Stimulated activated CD8-positive, alpha-beta memory T cell treated with anti-CD3 and anti-CD28 coated beads, Interleukin-7, amount 100 ng/mL, for 1 hour (primary cell): Measurements from ENCODE around the gene RNU1-1.
"Not testable (repeated sequence)": the region's sequence is repeated elsewhere in the genome, so short reads cannot be mapped to it uniquely, and the experiment has no call there.

ENCODE experiments used
- DNase-seq, 2 donors: peaks; one replicate each; pipeline ENCODE4 v3.0.0-alpha.2; 2020; ENCODE audit warnings: low read depth in 2 of 2

The RNU1-1 gene

DNA sequence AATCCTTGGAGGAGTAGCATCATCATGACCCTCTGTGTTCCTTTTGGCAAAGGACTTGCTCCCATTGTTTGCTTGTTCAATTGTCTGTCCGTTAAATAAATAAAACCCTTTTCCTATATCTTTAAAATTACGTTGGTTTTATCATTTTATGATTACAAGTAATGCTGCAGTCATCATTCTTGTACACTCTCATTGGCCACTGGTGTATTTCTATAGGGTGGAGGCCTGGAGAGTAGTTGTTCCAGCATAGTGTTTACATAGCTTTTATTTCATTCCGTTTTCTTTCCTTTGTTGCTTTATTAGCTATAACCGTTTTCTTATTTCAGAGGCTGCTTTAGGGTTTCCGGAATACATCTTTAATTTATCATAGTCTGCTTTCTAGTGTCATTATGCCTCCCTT lies 7.6 kb upstream of the RNU1-1 start:
- DNase-seq = not testable (repeated sequence)

DNA sequence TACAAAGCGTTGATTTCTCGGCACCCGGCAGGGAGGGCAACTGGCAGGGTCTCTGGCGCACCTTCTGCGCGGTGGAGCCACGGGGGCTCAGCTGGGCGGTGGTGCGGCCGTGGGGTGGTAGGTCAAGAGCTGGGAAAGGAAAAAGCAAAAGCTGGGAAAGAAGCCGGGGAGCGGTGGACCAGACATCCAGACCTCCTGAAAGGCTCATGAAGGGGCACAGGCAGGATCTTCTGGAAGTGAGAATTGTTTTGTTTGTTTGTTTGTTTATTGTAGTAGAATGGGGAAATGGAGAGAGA lies 7.2 kb upstream of the RNU1-1 start:
- no peak for DNase-seq

DNA sequence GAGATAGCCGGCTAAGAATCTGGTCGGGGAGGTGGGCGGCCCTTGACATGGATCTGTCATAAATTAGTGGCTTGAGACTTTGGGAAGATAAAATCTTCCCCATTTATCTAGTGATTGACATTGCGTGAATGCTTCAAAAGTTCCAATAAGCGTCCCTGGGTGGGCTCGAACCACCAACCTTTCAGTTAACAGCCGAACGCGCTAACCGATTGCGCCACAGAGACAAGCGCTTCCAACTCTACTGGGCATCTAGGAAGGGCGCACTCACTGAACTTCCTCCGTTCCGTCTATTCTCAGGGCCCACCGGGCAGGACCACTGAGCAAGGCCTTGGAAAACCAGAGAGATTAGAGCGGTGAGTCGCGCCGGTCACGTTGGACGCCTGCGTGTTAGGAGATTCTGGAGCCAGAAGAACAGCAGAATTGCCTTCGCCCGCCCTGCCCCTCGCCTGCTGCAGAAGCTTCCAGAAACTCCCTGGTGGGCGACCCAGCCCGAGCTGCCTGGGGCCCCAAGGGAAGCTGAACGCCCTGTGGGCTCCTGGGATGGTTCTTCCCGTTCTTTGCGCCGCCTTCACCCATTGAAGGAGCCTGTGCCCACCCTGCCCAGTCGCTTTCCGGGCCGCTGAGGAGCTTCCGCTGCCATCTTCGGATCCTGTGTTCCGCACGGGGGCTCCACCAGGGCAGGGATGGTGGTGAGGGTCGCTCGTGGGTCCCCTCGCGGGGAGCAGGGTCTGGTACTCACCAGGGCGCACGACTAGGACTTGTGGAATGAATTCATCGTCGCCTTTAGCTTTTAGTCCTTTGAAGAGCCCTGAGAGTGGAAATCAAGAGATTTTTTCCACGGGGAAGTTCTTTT lies 6.6 kb upstream of the RNU1-1 start:
- DNase-seq = not testable (repeated sequence)

DNA sequence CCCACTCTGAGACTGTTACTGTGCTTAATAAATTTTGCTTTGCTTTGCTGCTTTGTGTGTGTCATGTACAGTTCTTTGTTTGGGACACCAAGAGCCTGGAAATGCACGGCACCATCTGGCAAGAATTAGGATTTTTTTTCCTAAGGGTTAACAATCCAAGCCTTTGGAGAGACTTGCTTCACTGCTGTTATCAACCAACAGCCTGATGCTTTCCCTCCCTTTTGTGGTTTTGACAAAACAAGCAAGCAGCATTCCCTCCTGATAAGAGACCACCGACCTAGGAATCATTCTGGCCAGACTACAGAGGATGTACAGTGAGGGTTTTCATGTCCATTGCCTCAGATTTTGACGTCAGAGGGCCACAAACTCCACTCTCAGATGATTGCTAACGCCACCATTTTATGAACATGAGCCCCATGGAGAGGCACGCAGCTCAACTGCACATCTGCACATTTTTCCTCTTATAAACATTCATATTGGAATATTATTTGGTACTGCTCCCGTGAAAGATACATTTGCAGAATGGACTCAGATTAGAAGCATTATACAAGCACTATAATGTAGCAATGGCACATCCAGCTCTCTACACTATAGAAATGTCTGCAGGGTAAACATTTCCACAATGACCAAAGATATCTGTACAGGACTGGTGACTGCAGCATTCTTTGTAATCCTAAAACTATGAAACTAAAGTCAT lies 5.3 kb upstream of the RNU1-1 start:
- DNase-seq = not testable (repeated sequence)

DNA sequence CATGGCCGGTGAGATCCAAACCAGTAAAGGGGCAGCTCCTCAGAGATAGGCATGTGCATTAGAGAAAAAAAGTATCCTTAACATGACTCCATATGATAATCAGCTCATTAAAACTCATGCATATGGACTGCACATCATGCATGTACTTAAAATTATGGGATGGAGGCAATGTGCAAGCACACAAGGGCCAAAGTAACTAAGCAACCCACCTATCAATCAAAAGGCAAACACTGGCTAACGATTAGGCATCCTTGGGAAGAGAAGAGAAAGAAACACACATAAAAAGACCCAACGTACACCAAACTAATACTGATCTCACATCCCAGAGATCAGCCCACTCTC lies 4.8 kb upstream of the RNU1-1 start:
- DNase-seq = not testable (repeated sequence)

DNA sequence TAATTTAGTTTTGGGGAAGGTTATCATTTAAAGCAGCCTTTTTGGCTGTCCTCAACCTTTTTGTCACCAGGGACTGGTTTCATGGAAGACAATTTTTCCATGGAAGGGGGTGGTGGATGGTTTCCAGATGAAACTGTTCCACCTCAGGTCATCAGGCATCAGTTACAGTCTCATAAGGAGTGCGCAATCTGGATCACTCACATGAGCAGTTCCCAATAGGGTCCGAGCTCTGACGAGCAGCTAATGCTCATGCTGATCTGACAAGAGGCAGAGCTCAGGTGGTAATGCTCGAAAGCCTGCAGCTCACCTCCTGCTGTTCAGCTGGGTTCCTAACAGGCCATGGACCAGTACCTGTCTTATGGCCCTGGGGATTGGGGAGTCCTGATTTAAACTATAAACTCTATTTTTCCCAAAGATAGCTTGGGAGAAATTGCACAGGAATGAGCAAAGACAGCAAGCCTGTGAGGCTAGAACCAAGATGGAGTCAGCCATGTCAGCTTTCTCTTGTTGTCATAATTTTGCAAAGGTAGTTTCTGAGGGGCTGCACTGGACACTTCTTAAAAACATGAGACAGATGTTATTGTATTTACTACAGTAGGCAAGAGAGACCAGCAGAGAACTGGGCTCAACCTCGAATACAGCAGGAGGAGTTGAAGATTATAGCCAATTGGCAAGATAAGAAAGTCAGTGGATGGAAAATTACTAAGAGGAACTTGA lies 2.8 kb upstream of the RNU1-1 start:
- DNase-seq = not testable (repeated sequence)

DNA sequence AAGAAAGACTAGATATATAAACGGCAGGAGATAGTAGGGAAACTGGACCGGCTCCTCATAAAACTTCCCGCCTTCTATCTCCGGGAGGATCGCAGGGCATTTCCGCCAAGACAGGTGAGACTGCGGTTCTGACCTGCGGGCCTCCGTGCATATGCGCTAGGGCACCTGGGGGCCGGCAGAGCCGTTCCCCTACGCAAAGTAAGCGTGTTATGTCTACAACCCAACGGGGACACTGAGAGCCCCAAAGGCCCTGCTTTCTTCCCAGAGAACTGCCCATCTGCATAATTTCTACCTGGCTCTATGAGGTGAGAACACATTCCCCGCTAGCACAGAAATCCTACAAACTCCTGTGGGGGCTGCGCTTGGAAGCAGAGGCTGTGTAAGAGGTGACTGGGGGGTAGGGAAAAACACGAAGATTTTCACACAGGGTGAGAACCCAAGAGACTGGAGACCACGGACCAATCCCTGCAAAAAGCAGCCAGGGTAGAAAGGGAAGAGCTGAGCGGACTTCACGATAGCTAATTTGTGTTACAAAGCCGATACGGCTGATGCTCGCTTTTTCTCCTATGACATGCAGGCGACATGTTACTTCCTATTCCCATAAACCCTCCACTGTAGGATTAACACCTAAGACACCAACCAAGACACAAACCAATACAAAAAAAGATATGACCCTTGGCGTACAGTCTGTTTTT lies 526 bp downstream of the RNU1-1 start:
- peak in 1 of 2 donors; percentile 12 for DNase-seq

DNA sequence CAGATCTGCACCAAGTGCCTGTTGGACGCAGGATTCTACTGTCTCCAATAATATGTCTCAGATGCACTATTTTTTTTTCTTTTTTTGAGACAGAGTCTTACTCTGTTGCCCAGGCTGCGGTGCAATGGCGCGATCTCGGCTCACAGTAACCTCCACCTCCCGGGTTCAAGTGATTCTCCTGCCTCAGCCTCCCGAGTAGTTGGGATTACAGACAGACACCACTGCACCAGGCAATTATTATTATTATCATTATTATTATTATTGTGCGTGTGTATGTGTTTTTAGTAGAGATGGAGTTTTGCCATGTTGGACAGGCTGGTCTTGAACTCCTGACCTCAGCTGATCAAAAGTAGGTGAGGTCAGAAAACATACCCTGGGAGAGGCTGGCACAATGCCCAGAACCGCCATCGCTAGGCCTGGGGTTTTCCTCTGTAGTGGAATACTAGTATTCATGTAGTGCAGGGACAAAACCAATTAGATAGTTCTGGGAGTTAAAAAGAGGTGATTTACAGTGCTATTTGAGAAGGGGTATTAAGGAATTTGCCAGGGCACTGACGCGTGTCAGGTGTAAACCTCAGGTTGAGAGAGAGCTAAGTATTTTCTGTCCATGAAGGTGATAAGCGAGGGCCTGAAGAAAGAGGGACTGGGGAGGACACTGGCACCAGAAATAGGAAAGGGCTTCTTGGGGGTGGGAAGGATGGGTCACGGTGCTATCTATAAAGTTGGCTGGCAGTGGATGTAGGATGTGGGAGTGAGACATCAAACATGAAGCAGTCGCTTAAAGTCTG lies 1.3 kb downstream of the RNU1-1 start:
- DNase-seq = not testable (repeated sequence)

DNA sequence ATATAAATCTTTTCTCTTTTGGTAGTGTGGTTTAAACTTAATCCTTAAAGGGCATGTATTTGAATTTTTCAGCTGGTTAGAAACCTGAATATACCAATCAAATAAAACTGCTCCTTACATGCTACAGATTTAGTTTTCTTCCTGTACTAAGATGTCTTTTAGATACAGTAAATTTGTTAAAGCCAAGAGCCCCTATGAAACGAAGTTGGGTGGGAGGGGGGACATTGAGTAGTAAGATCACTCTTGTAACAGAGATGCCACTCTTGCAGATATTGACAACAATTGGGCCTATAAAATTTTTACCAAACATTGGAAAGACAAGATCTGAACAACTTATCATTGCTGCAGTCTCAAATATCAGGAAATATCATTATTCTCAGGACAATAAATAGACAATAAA lies 2.2 kb downstream of the RNU1-1 start:
- not testable (repeated sequence) for DNase-seq

DNA sequence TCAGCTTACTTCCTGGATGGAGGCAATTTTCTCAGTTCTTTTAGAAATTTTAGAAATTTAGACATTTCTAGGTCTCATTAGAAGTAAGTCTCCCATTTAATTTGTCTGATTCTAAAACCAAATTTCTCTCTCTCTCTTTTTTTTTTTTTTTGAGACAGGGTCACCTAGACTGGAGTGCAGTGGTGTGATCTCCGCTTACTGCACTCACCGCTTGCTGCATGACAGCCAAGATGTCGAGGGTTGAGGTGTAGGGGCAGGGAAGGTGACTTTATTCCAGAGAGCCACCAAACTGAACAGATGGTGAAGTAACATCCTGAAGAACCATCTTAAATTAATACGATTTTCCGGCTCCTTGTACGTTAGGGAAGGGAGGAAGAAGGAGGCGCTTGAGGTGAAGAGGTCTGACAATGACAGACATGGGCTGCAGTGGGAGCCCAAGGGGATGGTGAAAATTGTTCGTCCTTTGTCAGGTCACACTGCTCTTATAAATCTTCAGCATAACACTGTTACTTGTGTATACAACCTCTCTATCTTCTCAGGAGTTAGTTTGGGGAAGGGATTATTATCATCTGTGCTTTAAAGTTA lies 5.1 kb downstream of the RNU1-1 start:
- DNase-seq = not testable (repeated sequence)

DNA sequence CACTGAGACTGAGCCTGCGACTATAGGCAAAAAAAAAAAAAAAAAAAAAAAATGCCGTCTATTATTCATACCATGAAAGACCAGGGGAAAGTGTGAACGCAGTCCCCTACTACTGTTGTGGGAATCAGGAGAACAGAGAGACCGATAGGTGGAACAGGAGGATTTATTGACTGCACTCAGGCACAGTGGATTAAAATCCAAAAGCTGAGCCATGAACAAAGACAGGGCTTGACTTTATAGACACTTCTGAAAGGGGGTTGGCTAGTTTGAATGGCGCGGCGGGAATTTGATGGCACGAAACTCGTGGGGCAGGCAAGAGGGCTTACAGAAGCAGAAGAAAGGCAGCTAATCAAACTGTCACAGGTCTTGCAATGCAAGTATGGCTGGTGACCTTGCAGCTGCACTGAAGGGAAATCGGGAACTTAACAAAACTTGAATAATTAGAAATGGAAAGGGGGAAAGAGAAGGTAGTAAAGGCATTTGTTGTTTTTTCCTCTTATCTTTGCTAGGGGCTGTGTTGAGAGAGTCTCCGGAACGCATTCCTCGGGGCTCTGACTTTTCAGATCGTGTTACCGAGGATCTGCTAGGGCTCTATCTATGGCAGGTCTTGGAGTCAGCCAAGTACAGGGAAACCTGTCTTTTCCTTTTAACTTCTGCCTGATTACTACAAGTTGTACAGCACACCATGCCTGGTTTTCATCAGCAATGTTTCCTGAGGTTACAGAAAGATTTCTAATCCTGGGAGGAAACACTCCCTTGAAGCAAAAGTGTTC lies 7.5 kb downstream of the RNU1-1 start:
- not testable (repeated sequence) for DNase-seq

DNA sequence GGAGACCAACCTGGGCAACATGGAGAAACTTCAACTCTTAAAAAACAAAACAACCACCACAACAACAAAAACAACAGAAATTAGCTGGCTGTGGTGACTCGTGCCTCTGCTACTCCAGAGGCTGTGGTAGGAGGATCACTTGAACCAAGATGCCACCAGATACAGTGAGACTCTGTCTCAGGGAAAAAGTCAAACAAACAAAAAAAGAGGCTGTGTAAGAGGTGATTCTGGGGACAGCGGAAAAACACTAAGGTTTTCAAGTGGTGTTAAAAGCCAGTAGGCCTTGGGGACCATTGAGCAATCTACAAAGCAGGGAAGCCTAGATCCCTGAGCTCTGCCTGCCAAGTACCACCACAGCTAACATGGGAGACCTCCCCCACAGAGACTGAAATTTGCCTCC lies 8.2 kb downstream of the RNU1-1 start:
- DNase-seq = not testable (repeated sequence)

DNA sequence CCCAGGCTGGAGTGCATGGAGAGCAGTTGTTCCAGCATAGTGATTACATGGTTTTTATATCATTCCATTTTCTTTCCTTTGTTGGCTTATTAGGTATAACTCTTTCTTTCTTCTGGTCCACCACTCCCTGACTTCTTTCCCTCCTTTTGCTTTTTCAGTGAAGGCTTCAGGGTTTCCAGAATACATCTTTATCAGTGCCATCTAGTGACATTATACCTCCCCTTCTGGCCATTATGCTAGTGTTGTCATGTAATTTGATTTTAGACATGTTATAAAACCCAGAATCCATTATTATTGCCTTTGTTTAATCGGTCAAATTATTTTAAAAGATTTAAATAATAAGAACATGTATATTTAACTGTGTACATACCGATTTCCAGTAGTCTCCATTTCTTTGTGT lies 10.6 kb downstream of the RNU1-1 start:
- no peak for DNase-seq

DNA sequence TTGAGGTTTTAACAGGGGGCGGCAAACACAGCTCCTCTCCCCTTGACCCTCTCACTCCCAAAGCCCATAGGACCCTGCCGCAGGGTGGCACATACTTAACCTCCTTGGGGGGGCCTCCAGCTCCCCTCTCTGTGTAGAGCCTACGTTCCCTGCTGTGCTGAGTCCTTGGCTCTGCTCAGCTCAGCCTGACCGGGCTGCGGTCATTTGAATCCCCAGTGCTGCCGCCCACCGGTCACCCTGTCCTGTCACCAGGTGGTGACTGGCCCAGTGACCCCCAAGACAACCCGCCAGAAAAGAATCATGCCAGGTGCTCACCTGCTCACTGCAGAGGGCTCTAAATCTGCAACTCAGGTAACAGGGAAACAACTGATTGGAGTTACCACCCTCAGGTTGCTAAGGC lies 12.6 kb downstream of the RNU1-1 start:
- not testable (repeated sequence) for DNase-seq

DNA sequence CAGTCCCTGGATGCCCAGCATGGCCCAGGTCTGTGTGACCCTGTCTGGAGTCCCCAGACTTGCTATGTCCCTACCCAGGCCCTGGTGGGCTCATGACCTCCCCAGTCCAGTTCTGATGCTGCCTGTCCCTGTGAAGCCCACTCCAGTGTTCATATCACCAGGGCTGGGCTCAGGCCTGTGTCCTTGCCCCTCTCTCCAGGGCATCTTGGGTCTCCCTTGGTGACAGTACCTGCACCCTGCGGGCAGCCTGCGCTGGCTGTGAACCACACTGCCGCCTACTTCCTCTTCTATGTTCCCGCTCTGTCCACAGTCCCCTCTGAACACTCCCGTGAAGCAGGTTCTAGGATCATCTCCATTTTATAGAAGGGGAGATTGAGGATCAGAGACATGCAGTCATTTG lies 13.1 kb downstream of the RNU1-1 start:
- DNase-seq = not testable (repeated sequence)

DNA sequence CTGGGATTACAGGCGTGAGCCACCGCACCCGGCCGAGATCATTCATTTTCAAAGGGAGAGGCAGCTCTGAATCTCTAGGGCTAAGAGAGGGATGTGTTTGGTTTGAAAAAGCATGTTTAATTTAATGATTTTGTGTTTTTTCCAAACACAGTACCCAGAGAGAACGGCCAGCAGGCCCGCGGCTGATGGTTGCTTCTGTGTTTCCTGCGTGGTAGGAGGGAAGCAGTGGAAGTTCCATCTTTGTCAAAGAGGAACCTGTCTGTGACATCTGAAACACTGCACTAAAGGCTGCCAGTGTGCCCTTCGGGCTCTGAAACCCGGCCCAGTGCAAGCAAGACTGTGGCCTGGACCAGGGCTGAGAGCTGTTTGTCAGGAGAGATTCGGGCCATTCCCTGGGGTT lies 13.6 kb downstream of the RNU1-1 start:
- not testable (repeated sequence) for DNase-seq

DNA sequence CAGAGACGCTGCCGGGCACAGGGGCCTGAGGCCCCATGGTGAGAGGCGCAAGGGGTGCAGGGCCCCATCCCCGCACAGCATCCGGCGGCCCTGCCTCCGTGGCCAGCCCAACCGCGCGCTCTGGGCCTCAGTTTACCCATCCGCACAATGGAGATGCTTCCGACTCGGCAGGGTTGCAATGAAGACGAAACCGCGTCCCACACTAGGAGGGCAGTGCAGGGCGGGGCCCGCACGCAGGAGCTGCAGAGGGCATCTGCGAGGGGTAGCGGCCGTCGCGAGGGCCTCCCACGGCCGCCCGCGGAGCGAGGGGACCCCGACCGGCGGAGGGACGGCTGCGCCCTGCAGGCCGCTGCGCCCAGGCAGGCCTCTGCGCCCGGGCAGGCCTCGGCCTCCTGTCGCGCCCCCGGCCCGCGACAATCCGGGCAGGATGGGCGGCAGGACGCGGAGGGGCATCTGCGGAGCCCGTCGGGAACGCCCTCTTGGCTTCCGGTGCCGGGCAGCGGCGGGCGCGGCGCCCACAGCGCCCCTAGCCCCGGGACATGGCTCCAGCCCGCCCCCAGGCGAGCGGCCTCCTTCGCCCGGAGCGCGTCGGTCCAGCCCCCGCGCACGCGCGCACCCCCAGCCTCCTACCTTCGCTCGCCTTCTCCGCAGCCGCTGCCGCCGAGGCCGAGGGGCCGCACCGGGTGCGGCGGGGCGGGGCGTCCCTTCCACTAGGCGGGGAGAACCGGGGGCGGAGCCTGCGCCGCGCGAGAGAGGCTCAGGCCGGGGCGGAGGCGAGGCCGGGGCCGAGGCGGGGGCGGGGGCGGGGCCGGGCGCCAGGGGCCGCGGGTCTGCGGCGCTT lies 15.3 kb downstream of the RNU1-1 start:
- peak; percentile 69 to 73 for DNase-seq

DNA sequence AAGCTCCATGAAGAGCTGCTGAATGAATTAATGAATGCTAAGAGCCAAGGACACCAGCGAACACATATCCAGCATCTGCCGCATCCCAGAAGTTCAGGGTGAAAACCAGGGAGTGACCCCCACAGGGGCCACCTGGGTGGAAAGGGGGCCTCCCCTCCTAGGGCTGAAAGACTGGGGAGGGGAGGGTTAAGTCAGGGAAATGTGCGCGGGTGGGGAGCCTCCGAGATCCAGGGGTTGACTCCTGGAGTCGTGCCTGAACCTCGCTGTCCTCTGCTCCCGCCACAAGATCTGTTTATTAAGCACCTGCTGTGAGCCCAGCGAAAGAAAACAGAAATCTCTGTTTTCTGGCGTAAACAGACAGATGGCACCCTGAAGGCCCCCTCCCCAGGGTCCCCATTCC lies 16.0 kb downstream of the RNU1-1 start:
- not testable (repeated sequence) for DNase-seq

DNA sequence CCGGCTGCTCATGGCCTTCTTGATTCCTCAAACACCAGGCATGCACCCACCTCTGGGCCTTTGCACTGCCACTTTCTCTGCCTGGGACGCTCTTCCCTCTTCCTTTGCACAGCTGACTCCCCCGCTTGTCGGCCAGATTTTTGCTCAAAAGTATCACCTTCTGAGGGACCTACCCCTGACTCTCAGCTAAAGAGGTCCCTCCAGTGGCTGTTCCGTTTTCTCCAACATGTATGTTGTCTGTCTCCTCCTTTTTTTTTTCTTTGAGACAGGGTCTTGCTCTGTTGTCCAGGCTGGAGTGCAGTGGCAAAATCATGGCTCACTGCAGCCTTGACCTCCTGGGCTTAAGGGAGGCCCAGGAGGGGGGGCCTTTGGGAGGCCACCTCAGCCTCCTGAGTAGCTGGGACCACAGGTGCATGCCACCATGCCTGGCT lies 16.6 kb downstream of the RNU1-1 start:
- not testable (repeated sequence) for DNase-seq
